H1 (cell line): Measurements from ENCODE around the gene FRY. TPM values are rescaled to one million over a fixed set of nuclear protein-coding genes. Genes with fewer than 3 reads are reported as not detected.

Experiments
- CTCF ChIA-PET: fragments of 300-600 bp; sonication (Branson Sonifier 250); formaldehyde crosslinking; loops from one replicate; lab custom pipeline; 2021; ENCODE audit not compliant: partially characterized antibody; lab: Charles Lee
- POLR2A ChIA-PET: fragments of 300-600 bp; sonication (Branson Sonifier 250); formaldehyde crosslinking; loops from one replicate; lab custom pipeline; 2021; ENCODE audit warnings: inconsistent platforms; ENCODE audit not compliant: partially characterized antibody; lab: Charles Lee
- DNase-seq, 2 experiments: peaks; one replicate each; pipeline versions ENCODE4 v3.0.0 to v3.0.0-alpha.2; 2010 to 2022; ENCODE audit warnings: low spot score in 2 of 2, low read depth in 1 of 2, mixed read lengths in 1 of 2
- FAIRE-seq: peaks from 2 replicates; lab custom pipeline; 2011; peaks lifted over from hg19 to GRCh38; lab: Jason Lieb, UNC
- H2AFZ ChIP-seq: 2 replicates; pipeline ENCODE4 v1.8.1; 2012; ENCODE audit warnings: low read length, inconsistent platforms
- H2AK5ac ChIP-seq: 2 replicates; pipeline ENCODE4 v1.6.1; 2013; ENCODE audit warnings: low read depth, low read length
- H2BK120ac ChIP-seq: replicated peaks from 2 replicates; pipeline ENCODE3; 2013; ENCODE audit warnings: low read depth, low read length, inconsistent platforms
- H2BK12ac ChIP-seq: 2 replicates; pipeline ENCODE4 v1.6.1; 2013; ENCODE audit warnings: low read depth, low read length
- H2BK15ac ChIP-seq: 2 replicates; pipeline ENCODE4 v1.6.1; 2013; ENCODE audit warnings: low read length
- H2BK20ac ChIP-seq: 2 replicates; pipeline ENCODE4 v1.6.1; 2013; ENCODE audit warnings: low read length
- H2BK5ac ChIP-seq: 2 replicates; pipeline ENCODE4 v1.6.1; 2013; ENCODE audit warnings: low read depth, low read length
- H3K14ac ChIP-seq: 2 replicates; pipeline ENCODE4 v1.6.1; 2013; ENCODE audit warnings: inconsistent platforms; ENCODE audit not compliant: insufficient read length
- H3K18ac ChIP-seq: 2 replicates; pipeline ENCODE4 v1.6.1; 2013; ENCODE audit warnings: low read length; ENCODE audit errors: extremely low read depth
- H3K23ac ChIP-seq: 2 replicates; pipeline ENCODE4 v1.6.1; 2013; ENCODE audit warnings: inconsistent platforms; ENCODE audit not compliant: insufficient read length
- H3K23me2 ChIP-seq: 2 replicates; pipeline ENCODE4 v1.6.1; 2013; ENCODE audit warnings: low read depth, low read length
- H3K27ac ChIP-seq: 2 replicates; pipeline ENCODE4 v1.6.1; 2011; ENCODE audit warnings: low read depth, low read length, inconsistent platforms
- H3K27me3 ChIP-seq, 4 experiments: replicated peaks in 1 of 4; 1 replicate in 1 of 4; 2 replicates in 3 of 4; pipeline versions ENCODE4 v1.6.1 to v1.8.1; 2011 to 2013; ENCODE audit warnings: low read length in 3 of 4, mild to moderate bottlenecking in 3 of 4, inconsistent platforms in 2 of 4, mixed read lengths in 2 of 4, moderate library complexity in 1 of 4; ENCODE audit not compliant: control insufficient read depth in 3 of 4, insufficient read depth in 3 of 4; ENCODE audit errors: extremely low read depth in 1 of 4
- H3K36me3 ChIP-seq, 4 experiments: 2 replicates each; pipeline versions ENCODE4 v1.6.1 to v1.8.1; 2011 to 2013; ENCODE audit warnings: mild to moderate bottlenecking in 4 of 4, low read length in 3 of 4, moderate library complexity in 2 of 4, control low read depth in 1 of 4, inconsistent platforms in 1 of 4; ENCODE audit not compliant: insufficient read depth in 4 of 4, control insufficient read depth in 2 of 4
- H3K4ac ChIP-seq: replicated peaks from 2 replicates; pipeline ENCODE3; 2013; ENCODE audit warnings: low read length, low read depth, mixed read lengths, inconsistent platforms; ENCODE audit not compliant: insufficient read length
- H3K4me1 ChIP-seq, 4 experiments: replicated peaks in 1 of 4; 1 replicate in 1 of 4; 2 replicates in 3 of 4; pipeline versions ENCODE4 v1.6.1 to v1.8.1; 2011 to 2013; ENCODE audit warnings: low read length in 3 of 4, inconsistent platforms in 2 of 4, mixed read lengths in 1 of 4; ENCODE audit not compliant: insufficient read depth in 4 of 4, control insufficient read depth in 3 of 4
- H3K4me2 ChIP-seq, 2 experiments: 2 replicates each; pipeline versions ENCODE4 v1.6.1 to v1.8.1; 2011 to 2013; ENCODE audit warnings: low read depth in 2 of 2, low read length in 2 of 2, control low read depth in 1 of 2, inconsistent platforms in 1 of 2, mild to moderate bottlenecking in 1 of 2; ENCODE audit not compliant: insufficient read depth in 1 of 2
- H3K4me3 ChIP-seq, 4 experiments: fragments of 200-600, 300-600 bp in 1 of 4; sonication (generic), shearing (Covaris generic), sonication (Bioruptor Twin) in 1 of 4; 2 replicates each; pipeline versions ENCODE4 v1.5.1 to v1.8.1; 2011 to 2016; ENCODE audit warnings: low read length in 4 of 4, low read depth in 3 of 4, control low read depth in 2 of 4, inconsistent platforms in 2 of 4, mild to moderate bottlenecking in 2 of 4, mixed read lengths in 1 of 4, moderate library complexity in 1 of 4; ENCODE audit not compliant: insufficient read depth in 2 of 4; ENCODE audit errors: extremely low read depth in 1 of 4
- H3K56ac ChIP-seq: replicated peaks from 2 replicates; pipeline ENCODE3; 2013; ENCODE audit warnings: low read depth, mild to moderate bottlenecking, mixed read lengths, low read length, inconsistent platforms; ENCODE audit not compliant: insufficient read length
- H3K79me1 ChIP-seq: 2 replicates; pipeline ENCODE4 v1.6.1; 2013; ENCODE audit warnings: low read depth, low read length, control low read depth
- H3K79me2 ChIP-seq, 2 experiments: 2 replicates each; pipeline versions ENCODE4 v1.6.1 to v1.8.1; 2012 to 2013; ENCODE audit warnings: low read length in 2 of 2, mild to moderate bottlenecking in 2 of 2, inconsistent platforms in 1 of 2; ENCODE audit not compliant: insufficient read depth in 2 of 2, control insufficient read depth in 1 of 2
- H3K9ac ChIP-seq, 4 experiments: replicated peaks in 1 of 4; 1 replicate in 1 of 4; 2 replicates in 3 of 4; pipeline versions ENCODE4 v1.6.1 to v1.8.1; 2011 to 2013; ENCODE audit warnings: low read depth in 3 of 4, low read length in 3 of 4, control low read depth in 2 of 4, mild to moderate bottlenecking in 2 of 4, moderate library complexity in 2 of 4, inconsistent platforms in 1 of 4; ENCODE audit errors: extremely low read depth in 1 of 4
- H3K9me3 ChIP-seq, 2 experiments: 2 replicates each; pipeline versions ENCODE4 v1.6.1 to v1.8.1; 2012 to 2013; ENCODE audit warnings: mild to moderate bottlenecking in 2 of 2, moderate library complexity in 2 of 2, control low read depth in 1 of 2, inconsistent platforms in 1 of 2, low read depth in 1 of 2, low read length in 1 of 2, mixed read lengths in 1 of 2; ENCODE audit not compliant: insufficient read depth in 2 of 2
- H4K20me1 ChIP-seq, 2 experiments: replicated peaks in 1 of 2; 2 replicates each; pipeline versions ENCODE3 to v1.8.1; 2011 to 2013; ENCODE audit warnings: inconsistent platforms in 2 of 2, low read length in 2 of 2, mild to moderate bottlenecking in 1 of 2; ENCODE audit not compliant: insufficient read depth in 2 of 2, control insufficient read depth in 1 of 2
- H4K5ac ChIP-seq: 2 replicates; pipeline ENCODE4 v1.6.1; 2013; ENCODE audit warnings: low read length, low read depth, mixed read lengths, inconsistent platforms; ENCODE audit not compliant: insufficient read length
- H4K8ac ChIP-seq: 2 replicates; pipeline ENCODE4 v1.8.0; 2013; ENCODE audit warnings: mild to moderate bottlenecking, moderate library complexity, low read length, inconsistent platforms; ENCODE audit not compliant: insufficient read depth; ENCODE audit errors: extremely low read depth
- H4K91ac ChIP-seq: replicated peaks from 2 replicates; pipeline ENCODE3; 2013; ENCODE audit warnings: low read length, mixed read lengths, inconsistent platforms; ENCODE audit not compliant: insufficient read length
- HDAC6 ChIP-seq: IDR thresholded peaks from one replicate; pipeline ENCODE4 v1.7.1; 2012; ENCODE audit warnings: low read depth, mild to moderate bottlenecking, inconsistent platforms, low read length, moderate library complexity
- KDM1A ChIP-seq: fragments of 200-600, 300-600 bp; sonication (generic); IDR thresholded peaks from 2 replicates; pipeline ENCODE4 v1.7.1; 2016; ENCODE audit warnings: mild to moderate bottlenecking, low read length, borderline replicate concordance
- WGBS, 2 experiments: shearing (Covaris generic) in 1 of 2; methylation state at CpG; one replicate each; pipeline versions ENCODE4 v1.1.6 to v1.1.7; 2013 to 2015; ENCODE audit warnings: low lambda C conversion rate in 2 of 2, mixed read lengths in 2 of 2, inconsistent platforms in 1 of 2, low coverage in 1 of 2, missing lambda C conversion rate in 1 of 2; ENCODE audit not compliant: insufficient replicate concordance in 2 of 2, insufficient coverage in 1 of 2, insufficient read length in 1 of 2; ENCODE audit errors: extremely low coverage in 1 of 2, missing lambda C conversion rate in 1 of 2; 5-methylcytosine and 5-hydroxymethylcytosine counted together
- polyA plus RNA-seq, 7 experiments: library from polyadenylated mRNA; depleted of rRNA in 3 of 7; stranded (reverse) in 5 of 7; unstranded in 2 of 7; fragments of >200 nt in 5 of 7; fragments of 200-250 nt in 2 of 7; gene quantifications; 1 replicate in 5 of 7; 2 replicates in 1 of 7; 4 replicates in 1 of 7; pipeline versions ENCODE4 v1.2.1 to v1.2.3, GENCODE V29; 2011 to 2013; ENCODE audit warnings: missing spikeins in 2 of 7, mixed read lengths in 2 of 7
- total RNA-seq: library from RNA; stranded (reverse); fragmentation: NEBNext Ultra II Directional; extraction: Animal tissue kit (Norgen Biotek cat#: 25700); gene quantifications from 2 replicates; pipeline ENCODE4 v1.2.1, GENCODE V29; 2021

FRY gene
- total and polyA plus RNA-seq, 2 of the 8 experiments (the other 6 are each of a cell fraction or from before 2014, with no cell fraction given) = 4.3 to 9.2 TPM

DNA sequence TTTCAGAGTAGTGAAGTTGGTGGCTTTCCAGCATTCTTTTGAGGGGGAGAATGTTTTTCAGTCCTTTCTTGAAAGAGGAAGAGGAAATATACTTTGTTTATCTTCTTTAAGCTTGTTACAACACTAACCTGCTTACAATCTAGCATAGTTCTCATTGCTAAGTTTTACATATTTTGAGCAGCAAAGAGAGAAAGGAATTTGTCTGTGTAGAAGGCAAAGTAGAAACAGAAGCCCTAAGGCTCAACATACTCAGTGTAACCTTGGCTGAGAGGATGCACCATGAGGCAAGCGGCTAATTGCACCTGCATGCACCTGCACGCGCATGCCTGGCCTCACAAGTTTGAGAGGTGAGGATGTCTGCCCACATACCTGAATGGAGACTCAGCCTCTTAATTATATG lies 2.2 kb downstream of the FRY start:
- no peak overlapping the region for H2AK5ac ChIP-seq
- ChIA-PET POLR2A (no interaction called here), CTCF (interaction anchor here (0.8 to 1.2 kb wide), 2 partner anchors 18 to 132 kb away, joined by 3 read pairs; no protein-coding TSS in a partner anchor)
- no peak overlapping the region for H2BK12ac ChIP-seq
- no peak overlapping the region for H2BK20ac ChIP-seq
- no peaks in the 10 kb centered on the region; the same call in 1 of the 2 replicates for H3K79me1 ChIP-seq
- no peak overlapping the region for H4K5ac ChIP-seq
- no peak overlapping the region for H2BK120ac ChIP-seq
- no peak overlapping the region for H2BK15ac ChIP-seq
- H3K23ac ChIP-seq = no peak overlapping the region
- no peak overlapping the region for H4K8ac ChIP-seq
- H3K36me3 ChIP-seq = no peaks in the 10 kb centered on the region; a peak in 1 of 8 replicates
- no peak overlapping the region for H4K91ac ChIP-seq
- H3K56ac ChIP-seq = no peak overlapping the region
- no peak overlapping the region for H3K18ac ChIP-seq
- peaks cover 5% of the 10 kb centered on the region; the same call in 1 of the 2 replicates for H3K23me2 ChIP-seq
- FAIRE-seq (no peak), DNase-seq (no peak)
- H3K79me2 ChIP-seq = no peaks in the 10 kb centered on the region
- H2BK5ac ChIP-seq = no peak overlapping the region
- no peak overlapping the region for H3K9ac ChIP-seq
- H4K20me1 ChIP-seq = no peaks in the 10 kb centered on the region
- H3K14ac ChIP-seq = no peak overlapping the region
- H3K9me3 ChIP-seq = no peaks in the 10 kb centered on the region
- TF ChIP-seq HDAC6 (no peak), KDM1A (no peak)
- 87% methylated on average over 3 of the region's 3 CpGs; no CpG with 5 or more reads in 1 of the 2 experiments for WGBS, 2 experiments
- H3K27me3 ChIP-seq = no peaks in the 10 kb centered on the region
- no peak overlapping the region for H3K4me2 ChIP-seq
- no peak overlapping the region for H3K27ac ChIP-seq
- peaks cover 4 to 13% (median 8%) of the 10 kb centered on the region in 4 experiments; a peak in 6 of 7 replicates for H3K4me1 ChIP-seq
- H2AFZ ChIP-seq = no peak overlapping the region
- no peak overlapping the region for H3K4me3 ChIP-seq
- H3K4ac ChIP-seq = no peak overlapping the region
